HG02870 (cell line): ENCODE data around the gene NALCN.

Experiments used
- ATAC-seq: cut with Tn5 transposase; IDR thresholded peaks from one replicate; pipeline ENCODE4 v1.9.1; 2021; ENCODE audit warnings: mild to moderate bottlenecking, moderate library complexity; ENCODE audit not compliant: unreplicated experiment

Gene NALCN

GRCh38 chr13:101292711-101293110, 123.6 kb downstream of the NALCN start:
- ATAC-seq, result no peak

- no peak for ATAC-seq
Observed at GRCh38 chr13:101291646-101292515, 124.4 kb downstream of the NALCN start.

DNA sequence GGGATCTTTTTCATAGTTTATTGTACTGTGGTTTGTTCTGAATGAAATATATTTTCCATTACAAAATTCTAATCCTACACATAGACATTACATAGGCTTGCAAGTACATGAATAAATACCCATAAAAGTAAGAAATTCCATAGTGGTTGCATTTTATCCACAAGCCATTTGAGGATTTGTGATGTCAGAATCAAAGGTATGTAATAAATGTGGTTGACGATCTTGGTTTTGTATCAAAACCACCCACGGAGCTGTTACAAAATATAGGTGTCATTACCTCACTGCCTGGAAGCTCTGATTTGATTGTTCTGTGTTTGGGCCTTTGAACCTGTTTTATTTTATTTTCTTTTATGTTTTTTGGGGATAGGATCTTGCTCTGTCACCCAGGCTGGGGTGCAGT, 125.1 kb downstream of the NALCN start:
- ATAC-seq, result no peak

DNA sequence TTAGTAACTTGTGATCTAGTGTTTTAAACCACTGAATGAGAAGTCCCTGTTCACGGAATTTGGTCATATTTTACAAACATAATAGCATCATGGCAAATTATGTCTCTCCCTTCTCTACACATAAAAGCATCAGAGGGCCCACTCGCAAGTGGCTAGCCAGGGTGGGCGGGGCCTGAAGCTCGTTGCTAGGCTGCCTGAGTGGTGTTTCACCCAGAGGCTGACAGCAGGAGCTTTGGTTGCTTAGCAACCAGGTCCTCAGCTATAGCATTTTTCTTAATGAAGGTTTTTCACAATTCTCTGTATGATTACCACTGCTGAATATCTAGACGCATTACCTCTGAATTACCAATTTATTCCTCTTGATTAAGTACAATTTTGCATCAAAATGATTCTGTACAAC, 126.5 kb downstream of the NALCN start:
- ATAC-seq, result peak; percentile 51

GRCh38 chr13:101283782-101284181, 132.5 kb downstream of the NALCN start:
- ATAC-seq, result no peak

GRCh38 chr13:101272886-101273285, 143.4 kb downstream of the NALCN start:
- ATAC-seq, result no peak

GRCh38 chr13:101271681-101272245, 144.5 kb downstream of the NALCN start:
- ATAC-seq, result no peak

DNA sequence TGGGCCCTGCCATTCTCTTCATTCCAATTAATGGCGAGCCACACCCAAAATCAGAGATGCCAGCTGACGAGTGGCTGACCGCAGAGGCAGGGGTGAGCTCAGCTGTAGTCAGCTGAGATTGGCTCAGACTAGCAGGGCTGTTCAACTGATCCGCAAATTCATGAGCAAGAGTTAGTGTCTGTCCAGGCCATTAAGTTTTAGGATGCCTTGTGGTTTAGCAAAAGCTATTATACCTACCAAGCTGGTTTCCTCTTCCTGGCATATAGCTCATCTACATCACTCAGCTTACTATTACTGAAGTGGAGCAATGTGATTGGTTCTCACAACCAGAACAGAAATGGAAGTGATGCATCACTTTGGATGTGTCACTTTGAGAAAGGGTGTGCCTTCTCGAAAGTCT, 148.7 kb downstream of the NALCN start:
- ATAC-seq, result no peak

DNA sequence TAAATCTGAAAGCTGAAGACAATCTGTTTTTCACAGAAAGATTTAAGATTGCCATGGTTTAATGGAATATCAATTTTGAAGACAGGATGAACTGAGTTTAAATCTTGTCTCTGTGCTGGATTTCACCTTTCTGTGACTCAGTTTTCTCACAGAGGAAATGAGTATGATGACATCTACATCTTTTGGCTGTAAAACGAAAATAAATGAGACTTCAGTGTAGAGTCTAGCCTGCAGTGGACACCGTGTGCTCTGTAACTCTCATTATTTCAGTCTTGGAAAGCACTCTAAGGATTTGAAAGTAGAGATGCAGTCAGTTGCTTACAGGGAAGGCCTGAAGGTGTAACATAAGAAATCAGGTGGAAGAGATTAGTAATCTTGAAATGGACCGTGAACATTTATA, 150.4 kb downstream of the NALCN start:
- no peak for ATAC-seq

DNA sequence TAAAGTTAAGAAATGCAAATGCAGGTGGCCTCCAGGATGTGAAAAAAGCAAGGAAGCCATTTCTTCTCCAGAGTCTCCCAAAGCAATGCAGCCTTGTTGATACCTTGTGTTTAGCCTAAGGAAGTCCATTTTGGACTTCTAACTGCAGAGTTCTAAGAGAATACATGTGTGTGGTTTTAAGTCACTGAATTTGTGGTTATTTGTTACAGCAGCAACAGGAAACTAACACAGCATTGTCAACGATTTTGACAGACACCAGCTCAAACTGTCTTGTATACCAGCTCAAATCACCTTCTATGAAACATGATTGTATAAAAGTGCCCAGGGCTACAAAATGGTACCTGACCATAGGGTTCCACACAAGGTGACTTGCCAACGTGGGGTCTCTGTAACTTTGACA, 151.4 kb downstream of the NALCN start:
- no peak for ATAC-seq

DNA sequence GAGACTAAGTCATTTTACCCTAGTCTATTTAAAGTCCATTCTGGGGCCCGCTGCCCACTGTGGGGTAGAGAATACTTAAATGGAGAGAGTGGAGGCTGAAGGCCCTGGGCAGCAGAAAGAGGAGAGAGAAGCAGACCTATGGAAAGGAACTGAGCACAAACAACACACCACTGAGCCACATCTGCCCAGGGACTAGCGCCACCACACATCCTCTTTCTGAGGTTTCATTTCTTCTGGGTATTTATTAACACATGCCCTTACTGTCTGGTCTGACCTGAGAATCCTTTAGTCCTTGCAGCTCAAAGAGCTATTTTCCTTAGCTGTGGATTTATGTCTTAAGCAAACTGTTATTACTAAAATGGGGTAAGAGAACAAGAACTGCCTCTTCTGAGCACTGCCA, 154.0 kb downstream of the NALCN start:
- ATAC-seq, result no peak

DNA sequence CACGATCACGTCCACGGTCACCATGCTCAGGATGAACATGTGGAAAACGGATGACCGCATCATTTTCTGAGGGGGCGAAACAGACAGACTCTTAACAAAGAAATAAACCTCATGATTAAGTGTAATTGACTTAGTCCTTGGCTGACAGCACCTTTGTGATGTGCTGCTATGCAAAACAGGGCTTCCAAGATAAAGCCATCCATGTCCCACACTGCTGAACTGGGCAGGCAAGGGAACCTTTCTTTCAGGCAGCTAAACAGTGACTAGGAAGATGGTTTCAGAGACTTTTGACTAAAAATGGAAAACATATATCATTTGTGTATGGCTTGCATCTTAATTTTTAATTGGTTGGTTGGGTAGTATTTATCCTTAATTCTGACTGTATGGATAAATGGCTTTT, 157.8 kb downstream of the NALCN start:
- no peak for ATAC-seq

- peak; percentile 99 for ATAC-seq
Observed at GRCh38 chr13:101258071-101258470, 158.2 kb downstream of the NALCN start.

- ATAC-seq, result no peak
Observed at GRCh38 chr13:101248739-101249514, 167.4 kb downstream of the NALCN start.

DNA sequence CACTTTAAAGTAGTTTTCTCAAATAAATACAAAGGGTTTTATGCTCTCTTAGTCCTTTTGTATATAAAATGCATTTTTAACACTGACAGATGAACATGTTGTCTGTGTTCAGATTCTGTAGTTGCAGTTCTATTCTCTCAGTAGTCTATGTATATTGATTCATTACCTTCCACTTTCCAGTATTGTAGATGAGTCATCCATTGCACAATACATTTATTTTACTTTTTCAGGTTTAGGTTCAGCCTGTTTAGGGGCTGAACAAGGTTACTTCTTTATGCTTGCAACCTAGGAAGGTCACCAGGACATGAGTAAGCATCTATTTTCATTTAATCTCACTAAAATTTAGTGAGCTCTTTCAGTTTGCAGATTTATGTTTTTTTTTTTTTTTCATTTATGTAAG, 173.6 kb downstream of the NALCN start:
- no peak for ATAC-seq

DNA sequence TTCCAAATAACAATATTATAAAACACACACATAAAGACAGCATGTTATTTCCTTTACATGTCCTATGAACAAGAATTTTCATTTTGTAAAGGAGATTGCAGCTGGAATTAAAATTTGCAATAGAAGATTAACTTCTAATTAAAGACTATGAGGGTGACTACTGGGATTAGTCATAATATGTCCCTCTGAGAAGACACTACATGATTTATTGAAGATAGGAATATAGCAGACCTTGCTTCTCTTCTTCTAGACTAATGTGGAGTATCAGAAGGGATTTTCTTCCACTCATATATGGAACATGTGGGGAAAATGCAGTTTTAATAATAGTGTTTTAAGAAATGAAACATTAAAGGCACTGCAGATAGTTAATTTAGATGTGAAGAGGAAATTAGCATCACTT, 177.8 kb downstream of the NALCN start:
- ATAC-seq, result no peak

GRCh38 chr13:101231751-101232428, 184.4 kb downstream of the NALCN start:
- ATAC-seq, result no peak

- ATAC-seq, result no peak
Observed at GRCh38 chr13:101230271-101230890, 185.9 kb downstream of the NALCN start.

- ATAC-seq, result no peak
Observed at GRCh38 chr13:101219609-101220265, 196.6 kb downstream of the NALCN start.

- no peak for ATAC-seq
Observed at GRCh38 chr13:101218484-101218883, 197.8 kb downstream of the NALCN start.
